H1 (cell line): ENCODE data around the gene CCR1. TPM values are rescaled to one million over a fixed set of nuclear protein-coding genes. Genes with fewer than 3 reads are reported as not detected.

Experiments used
- CTCF ChIA-PET: fragments of 300-600 bp; sonication (Branson Sonifier 250); formaldehyde crosslinking; loops from one replicate; lab custom pipeline; 2021; ENCODE audit not compliant: partially characterized antibody; lab: Charles Lee
- POLR2A ChIA-PET: fragments of 300-600 bp; sonication (Branson Sonifier 250); formaldehyde crosslinking; loops from one replicate; lab custom pipeline; 2021; ENCODE audit warnings: inconsistent platforms; ENCODE audit not compliant: partially characterized antibody; lab: Charles Lee
- DNase-seq, 2 experiments: peaks; one replicate each; pipeline versions ENCODE4 v3.0.0 to v3.0.0-alpha.2; 2010 to 2022; ENCODE audit warnings: low spot score in 2 of 2, low read depth in 1 of 2, mixed read lengths in 1 of 2
- FAIRE-seq: peaks from 2 replicates; lab custom pipeline; 2011; peaks lifted over from hg19 to GRCh38; lab: Jason Lieb, UNC
- H2AFZ ChIP-seq: 2 replicates; pipeline ENCODE4 v1.8.1; 2012; ENCODE audit warnings: low read length, inconsistent platforms
- H2AK5ac ChIP-seq: 2 replicates; pipeline ENCODE4 v1.6.1; 2013; ENCODE audit warnings: low read depth, low read length
- H2BK120ac ChIP-seq: replicated peaks from 2 replicates; pipeline ENCODE3; 2013; ENCODE audit warnings: low read depth, low read length, inconsistent platforms
- H2BK12ac ChIP-seq: 2 replicates; pipeline ENCODE4 v1.6.1; 2013; ENCODE audit warnings: low read depth, low read length
- H2BK15ac ChIP-seq: 2 replicates; pipeline ENCODE4 v1.6.1; 2013; ENCODE audit warnings: low read length
- H2BK20ac ChIP-seq: 2 replicates; pipeline ENCODE4 v1.6.1; 2013; ENCODE audit warnings: low read length
- H2BK5ac ChIP-seq: 2 replicates; pipeline ENCODE4 v1.6.1; 2013; ENCODE audit warnings: low read depth, low read length
- H3K14ac ChIP-seq: 2 replicates; pipeline ENCODE4 v1.6.1; 2013; ENCODE audit warnings: inconsistent platforms; ENCODE audit not compliant: insufficient read length
- H3K18ac ChIP-seq: 2 replicates; pipeline ENCODE4 v1.6.1; 2013; ENCODE audit warnings: low read length; ENCODE audit errors: extremely low read depth
- H3K23ac ChIP-seq: 2 replicates; pipeline ENCODE4 v1.6.1; 2013; ENCODE audit warnings: inconsistent platforms; ENCODE audit not compliant: insufficient read length
- H3K23me2 ChIP-seq: 2 replicates; pipeline ENCODE4 v1.6.1; 2013; ENCODE audit warnings: low read depth, low read length
- H3K27ac ChIP-seq: 2 replicates; pipeline ENCODE4 v1.6.1; 2011; ENCODE audit warnings: low read depth, low read length, inconsistent platforms
- H3K27me3 ChIP-seq, 4 experiments: replicated peaks in 1 of 4; 1 replicate in 1 of 4; 2 replicates in 3 of 4; pipeline versions ENCODE4 v1.6.1 to v1.8.1; 2011 to 2013; ENCODE audit warnings: low read length in 3 of 4, mild to moderate bottlenecking in 3 of 4, inconsistent platforms in 2 of 4, mixed read lengths in 2 of 4, moderate library complexity in 1 of 4; ENCODE audit not compliant: control insufficient read depth in 3 of 4, insufficient read depth in 3 of 4; ENCODE audit errors: extremely low read depth in 1 of 4
- H3K36me3 ChIP-seq, 4 experiments: 2 replicates each; pipeline versions ENCODE4 v1.6.1 to v1.8.1; 2011 to 2013; ENCODE audit warnings: mild to moderate bottlenecking in 4 of 4, low read length in 3 of 4, moderate library complexity in 2 of 4, control low read depth in 1 of 4, inconsistent platforms in 1 of 4; ENCODE audit not compliant: insufficient read depth in 4 of 4, control insufficient read depth in 2 of 4
- H3K4ac ChIP-seq: replicated peaks from 2 replicates; pipeline ENCODE3; 2013; ENCODE audit warnings: low read length, low read depth, mixed read lengths, inconsistent platforms; ENCODE audit not compliant: insufficient read length
- H3K4me1 ChIP-seq, 4 experiments: replicated peaks in 1 of 4; 1 replicate in 1 of 4; 2 replicates in 3 of 4; pipeline versions ENCODE4 v1.6.1 to v1.8.1; 2011 to 2013; ENCODE audit warnings: low read length in 3 of 4, inconsistent platforms in 2 of 4, mixed read lengths in 1 of 4; ENCODE audit not compliant: insufficient read depth in 4 of 4, control insufficient read depth in 3 of 4
- H3K4me2 ChIP-seq, 2 experiments: 2 replicates each; pipeline versions ENCODE4 v1.6.1 to v1.8.1; 2011 to 2013; ENCODE audit warnings: low read depth in 2 of 2, low read length in 2 of 2, control low read depth in 1 of 2, inconsistent platforms in 1 of 2, mild to moderate bottlenecking in 1 of 2; ENCODE audit not compliant: insufficient read depth in 1 of 2
- H3K4me3 ChIP-seq, 4 experiments: fragments of 200-600, 300-600 bp in 1 of 4; sonication (generic), shearing (Covaris generic), sonication (Bioruptor Twin) in 1 of 4; 2 replicates each; pipeline versions ENCODE4 v1.5.1 to v1.8.1; 2011 to 2016; ENCODE audit warnings: low read length in 4 of 4, low read depth in 3 of 4, control low read depth in 2 of 4, inconsistent platforms in 2 of 4, mild to moderate bottlenecking in 2 of 4, mixed read lengths in 1 of 4, moderate library complexity in 1 of 4; ENCODE audit not compliant: insufficient read depth in 2 of 4; ENCODE audit errors: extremely low read depth in 1 of 4
- H3K56ac ChIP-seq: replicated peaks from 2 replicates; pipeline ENCODE3; 2013; ENCODE audit warnings: low read depth, mild to moderate bottlenecking, mixed read lengths, low read length, inconsistent platforms; ENCODE audit not compliant: insufficient read length
- H3K79me1 ChIP-seq: 2 replicates; pipeline ENCODE4 v1.6.1; 2013; ENCODE audit warnings: low read depth, low read length, control low read depth
- H3K79me2 ChIP-seq, 2 experiments: 2 replicates each; pipeline versions ENCODE4 v1.6.1 to v1.8.1; 2012 to 2013; ENCODE audit warnings: low read length in 2 of 2, mild to moderate bottlenecking in 2 of 2, inconsistent platforms in 1 of 2; ENCODE audit not compliant: insufficient read depth in 2 of 2, control insufficient read depth in 1 of 2
- H3K9ac ChIP-seq, 4 experiments: replicated peaks in 1 of 4; 1 replicate in 1 of 4; 2 replicates in 3 of 4; pipeline versions ENCODE4 v1.6.1 to v1.8.1; 2011 to 2013; ENCODE audit warnings: low read depth in 3 of 4, low read length in 3 of 4, control low read depth in 2 of 4, mild to moderate bottlenecking in 2 of 4, moderate library complexity in 2 of 4, inconsistent platforms in 1 of 4; ENCODE audit errors: extremely low read depth in 1 of 4
- H3K9me3 ChIP-seq, 2 experiments: 2 replicates each; pipeline versions ENCODE4 v1.6.1 to v1.8.1; 2012 to 2013; ENCODE audit warnings: mild to moderate bottlenecking in 2 of 2, moderate library complexity in 2 of 2, control low read depth in 1 of 2, inconsistent platforms in 1 of 2, low read depth in 1 of 2, low read length in 1 of 2, mixed read lengths in 1 of 2; ENCODE audit not compliant: insufficient read depth in 2 of 2
- H4K20me1 ChIP-seq, 2 experiments: replicated peaks in 1 of 2; 2 replicates each; pipeline versions ENCODE3 to v1.8.1; 2011 to 2013; ENCODE audit warnings: inconsistent platforms in 2 of 2, low read length in 2 of 2, mild to moderate bottlenecking in 1 of 2; ENCODE audit not compliant: insufficient read depth in 2 of 2, control insufficient read depth in 1 of 2
- H4K5ac ChIP-seq: 2 replicates; pipeline ENCODE4 v1.6.1; 2013; ENCODE audit warnings: low read length, low read depth, mixed read lengths, inconsistent platforms; ENCODE audit not compliant: insufficient read length
- H4K8ac ChIP-seq: 2 replicates; pipeline ENCODE4 v1.8.0; 2013; ENCODE audit warnings: mild to moderate bottlenecking, moderate library complexity, low read length, inconsistent platforms; ENCODE audit not compliant: insufficient read depth; ENCODE audit errors: extremely low read depth
- H4K91ac ChIP-seq: replicated peaks from 2 replicates; pipeline ENCODE3; 2013; ENCODE audit warnings: low read length, mixed read lengths, inconsistent platforms; ENCODE audit not compliant: insufficient read length
- ATF2 ChIP-seq: IDR thresholded peaks from 2 replicates; pipeline ENCODE4 v1.6.1; 2012; ENCODE audit warnings: low read length, inconsistent platforms
- BACH1 ChIP-seq: IDR thresholded peaks from 2 replicates; pipeline ENCODE4 v1.6.1; 2012; ENCODE audit warnings: low read length, improper control_type of control experiment
- BCL11A ChIP-seq, 2 experiments: IDR thresholded peaks; one replicate each; pipeline ENCODE4 v1.6.1; 2011; ENCODE audit warnings: low read depth in 2 of 2, low read length in 2 of 2, mild to moderate bottlenecking in 2 of 2
- CEBPB ChIP-seq: IDR thresholded peaks from 2 replicates; pipeline ENCODE4 v1.6.1; 2012; ENCODE audit warnings: low read depth, low read length
- EGR1 ChIP-seq: IDR thresholded peaks from 2 replicates; pipeline ENCODE4 v1.6.1; 2011; ENCODE audit warnings: low read depth, low read length, borderline replicate concordance
- GTF2F1 ChIP-seq: IDR thresholded peaks from 2 replicates; pipeline ENCODE4 v1.6.1; 2012; ENCODE audit warnings: low read depth, low read length, improper control_type of control experiment, borderline replicate concordance
- JUN ChIP-seq: IDR thresholded peaks from 2 replicates; pipeline ENCODE4 v1.6.1; 2011; ENCODE audit warnings: low read depth, mild to moderate bottlenecking, improper control_type of control experiment, low read length
- KDM5A ChIP-seq: fragments of 200-600 bp; IDR thresholded peaks from 2 replicates; pipeline ENCODE4 v1.7.1; 2012; ENCODE audit warnings: mild to moderate bottlenecking, low read length, inconsistent platforms, mixed read lengths
- RBBP5 ChIP-seq: IDR thresholded peaks from 2 replicates; pipeline ENCODE4 v1.7.1; 2012; ENCODE audit warnings: low read depth, mild to moderate bottlenecking, inconsistent platforms, low read length, moderate library complexity, borderline replicate concordance
- SRF ChIP-seq: IDR thresholded peaks from 2 replicates; pipeline ENCODE4 v1.6.1; 2011; ENCODE audit warnings: mild to moderate bottlenecking, low read depth, low read length, moderate library complexity
- TBP ChIP-seq: IDR thresholded peaks from 2 replicates; pipeline ENCODE4 v1.6.1; 2011; ENCODE audit warnings: low read depth, low read length, improper control_type of control experiment
- YY1 ChIP-seq: IDR thresholded peaks from 2 replicates; pipeline ENCODE4 v1.6.1; 2011; ENCODE audit warnings: low read depth, mild to moderate bottlenecking, low read length
- WGBS, 2 experiments: shearing (Covaris generic) in 1 of 2; methylation state at CpG; one replicate each; pipeline versions ENCODE4 v1.1.6 to v1.1.7; 2013 to 2015; ENCODE audit warnings: low lambda C conversion rate in 2 of 2, mixed read lengths in 2 of 2, inconsistent platforms in 1 of 2, low coverage in 1 of 2, missing lambda C conversion rate in 1 of 2; ENCODE audit not compliant: insufficient replicate concordance in 2 of 2, insufficient coverage in 1 of 2, insufficient read length in 1 of 2; ENCODE audit errors: extremely low coverage in 1 of 2, missing lambda C conversion rate in 1 of 2; 5-methylcytosine and 5-hydroxymethylcytosine counted together
- polyA plus RNA-seq, 7 experiments: library from polyadenylated mRNA; depleted of rRNA in 3 of 7; stranded (reverse) in 5 of 7; unstranded in 2 of 7; fragments of >200 nt in 5 of 7; fragments of 200-250 nt in 2 of 7; gene quantifications; 1 replicate in 5 of 7; 2 replicates in 1 of 7; 4 replicates in 1 of 7; pipeline versions ENCODE4 v1.2.1 to v1.2.3, GENCODE V29; 2011 to 2013; ENCODE audit warnings: missing spikeins in 2 of 7, mixed read lengths in 2 of 7
- total RNA-seq: library from RNA; stranded (reverse); fragmentation: NEBNext Ultra II Directional; extraction: Animal tissue kit (Norgen Biotek cat#: 25700); gene quantifications from 2 replicates; pipeline ENCODE4 v1.2.1, GENCODE V29; 2021
- TF ChIP-seq, protein P1 (sequence below): IDR thresholded peaks from 2 replicates; pipeline ENCODE4 v1.6.1; 2012; ENCODE audit warnings: inconsistent platforms

The CCR1 gene
- total and polyA plus RNA-seq, 2 of the 8 experiments (the other 6 are each of a cell fraction or from before 2014, with no cell fraction given) = not detected

GRCh38 chr3:46187876-46188275 is 20.2 kb downstream of the CCR1 start:
- Histone ChIP-seq H2BK12ac (no peak overlapping the region), H3K9me3 (peaks cover under 1% of the 10 kb centered on the region in 2 experiments; a peak in 2 of 4 replicates), H3K79me1 (no peaks in the 10 kb centered on the region), H3K4me2 (no peak overlapping the region), H2BK15ac (no peak overlapping the region), H2BK20ac (no peak overlapping the region), H3K36me3 (no peaks in the 10 kb centered on the region), H3K56ac (no peak overlapping the region), H4K20me1 (no peaks in the 10 kb centered on the region), H4K8ac (no peak overlapping the region), H3K4me1 (no peaks in the 10 kb centered on the region), H2AK5ac (no peak overlapping the region), H2BK120ac (no peak overlapping the region), H3K23me2 (no peaks in the 10 kb centered on the region), H3K27ac (no peak overlapping the region), H3K27me3 (no peaks in the 10 kb centered on the region; a peak in 1 of 7 replicates), H2AFZ (no peak overlapping the region), H3K4ac (no peak overlapping the region), H3K14ac (no peak overlapping the region), H3K4me3 (no peak overlapping the region), H3K23ac (no peak overlapping the region), H3K79me2 (no peaks in the 10 kb centered on the region), H4K91ac (no peak overlapping the region), H2BK5ac (no peak overlapping the region), H3K9ac (no peak overlapping the region), H3K18ac (no peak overlapping the region), H4K5ac (no peak overlapping the region)
- CTCF ChIA-PET = interaction anchor here (0.6 to 1.7 kb wide), 3 partner anchors 9 to 30 kb away, joined by 3 to 6 read pairs (median 4); partner anchors contain the start of gene CCR1
- no peak for FAIRE-seq
- POLR2A ChIA-PET = no interaction called here
- DNase-seq = no peak
- 86% methylated on average over 2 of the region's 2 CpGs; no CpG with 5 or more reads in 1 of the 2 experiments for WGBS, 2 experiments
- TF ChIP-seq JUN (no peak), KDM5A (no peak), EGR1 (no peak), SRF (no peak), GTF2F1 (no peak), CEBPB (no peak), YY1 (no peak), BACH1 (no peak), TBP (no peak), BCL11A (IDR thresholded peaks at IDR 0.05; ENCODE audit: low read depth in 2 of 2, low read length in 2 of 2) (no peak), RBBP5 (no peak), ATF2 (no peak)
- TF ChIP-seq, protein P1, sequence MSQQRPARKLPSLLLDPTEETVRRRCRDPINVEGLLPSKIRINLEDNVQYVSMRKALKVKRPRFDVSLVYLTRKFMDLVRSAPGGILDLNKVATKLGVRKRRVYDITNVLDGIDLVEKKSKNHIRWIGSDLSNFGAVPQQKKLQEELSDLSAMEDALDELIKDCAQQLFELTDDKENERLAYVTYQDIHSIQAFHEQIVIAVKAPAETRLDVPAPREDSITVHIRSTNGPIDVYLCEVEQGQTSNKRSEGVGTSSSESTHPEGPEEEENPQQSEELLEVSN = no peak
